HG02623 (cell line): ENCODE measurements around the gene ITIH1.

Experiments
- ATAC-seq: cut with Tn5 transposase; IDR thresholded peaks from one replicate; pipeline ENCODE4 v1.9.1; 2021; ENCODE audit warnings: moderate library complexity; ENCODE audit not compliant: unreplicated experiment

The ITIH1 gene

DNA sequence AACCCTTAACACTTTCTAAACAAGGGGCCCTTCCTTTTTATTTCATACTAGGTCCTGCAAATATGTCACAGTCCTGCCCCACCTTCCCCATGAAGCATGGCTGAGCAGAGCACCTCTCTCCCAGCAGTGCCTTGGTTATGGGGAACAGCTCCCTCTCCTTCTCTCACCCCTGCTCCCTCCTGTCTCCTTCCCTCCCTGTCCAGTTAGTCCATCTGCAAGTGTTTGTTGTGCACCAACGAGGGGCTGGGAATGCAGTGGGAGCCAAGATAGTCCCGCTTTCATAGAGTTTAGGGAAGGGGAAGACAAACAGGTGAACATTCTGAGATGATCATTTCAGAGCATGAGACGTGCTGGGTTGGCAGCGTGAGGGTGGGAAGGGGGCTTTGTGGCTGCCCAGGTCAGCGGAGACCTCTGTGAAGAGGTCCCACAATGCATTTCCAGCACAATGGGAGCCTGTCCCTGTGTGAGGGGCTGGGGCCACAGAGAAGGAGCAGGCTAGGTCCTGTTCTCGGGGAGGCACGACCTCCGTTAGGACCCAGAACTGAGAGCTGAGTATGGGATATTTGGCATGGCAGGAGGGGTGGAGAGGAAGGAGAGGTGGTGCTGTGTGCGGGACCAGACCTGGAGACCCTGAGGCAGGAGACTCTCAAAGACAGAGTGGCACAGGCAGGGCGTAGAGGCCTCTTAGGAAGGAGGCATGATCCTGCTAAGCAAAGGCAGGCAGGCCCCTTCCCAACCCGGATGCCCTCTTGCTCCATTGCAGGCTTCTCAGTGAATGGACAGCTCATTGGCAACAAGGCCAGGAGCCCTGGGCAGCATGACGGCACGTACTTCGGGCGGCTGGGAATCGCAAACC is 11.7 kb downstream of the ITIH1 start:
- no peak for ATAC-seq

DNA sequence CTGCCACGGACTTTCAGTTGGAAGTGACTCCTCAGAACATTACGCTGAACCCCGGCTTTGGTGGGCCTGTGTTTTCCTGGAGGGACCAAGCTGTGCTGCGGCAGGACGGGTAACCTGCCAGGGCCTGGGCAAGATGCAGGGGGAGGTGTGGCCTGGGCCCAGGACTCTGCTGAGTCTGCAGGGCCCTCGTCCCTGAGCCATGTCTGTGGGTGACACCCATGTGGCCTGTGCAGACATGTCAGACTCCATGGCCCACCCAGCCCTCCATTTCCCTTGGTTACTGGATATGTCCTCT is 12.3 kb downstream of the ITIH1 start:
- ATAC-seq = no peak

DNA sequence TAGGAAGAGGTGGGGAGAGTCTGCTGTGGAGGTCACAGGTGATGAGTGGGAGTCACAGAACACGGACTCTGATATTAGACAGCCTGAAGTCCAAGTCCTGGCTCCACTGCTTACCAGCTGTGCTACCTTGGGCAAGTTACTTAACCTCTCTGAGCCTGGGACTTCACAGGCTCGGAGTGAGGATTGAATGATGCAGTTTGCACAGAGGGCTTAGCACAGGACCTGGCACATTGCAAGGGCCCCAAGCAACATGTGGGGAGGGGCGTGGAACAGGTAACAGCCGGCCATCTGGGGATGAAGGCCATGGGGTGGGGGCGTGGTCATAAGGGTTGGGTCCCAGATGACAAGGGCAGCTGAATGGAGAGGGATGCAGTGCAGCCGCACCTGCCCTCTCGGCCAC is 12.9 kb downstream of the ITIH1 start:
- ATAC-seq = no peak

GRCh38 chr3:52790741-52791140 is 13.3 kb downstream of the ITIH1 start:
- ATAC-seq = no peak

- no peak for ATAC-seq
Observed at GRCh38 chr3:52791366-52791765, 14.0 kb downstream of the ITIH1 start.

GRCh38 chr3:52791928-52792327 is 14.5 kb downstream of the ITIH1 start:
- ATAC-seq = no peak

DNA sequence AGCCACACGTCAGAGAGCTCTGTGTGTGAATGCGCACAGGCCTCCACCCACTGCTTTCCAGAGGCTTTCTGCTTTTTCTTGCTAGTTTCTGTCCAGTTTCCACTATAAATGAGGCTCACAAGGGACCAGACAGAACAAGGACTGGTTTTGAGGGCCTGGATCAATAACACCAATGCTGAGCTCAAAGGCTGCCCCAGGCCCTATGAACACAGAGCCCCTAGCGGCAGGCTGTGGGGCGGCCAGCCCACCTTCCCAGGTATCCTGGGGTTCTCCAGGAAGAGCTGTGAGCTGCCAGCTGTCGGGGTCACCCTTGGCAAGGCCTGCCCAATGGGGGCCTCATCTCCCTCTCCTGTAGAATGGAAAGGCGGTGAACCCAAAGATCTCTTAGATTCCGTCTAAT is 15.0 kb downstream of the ITIH1 start:
- ATAC-seq = no peak

DNA sequence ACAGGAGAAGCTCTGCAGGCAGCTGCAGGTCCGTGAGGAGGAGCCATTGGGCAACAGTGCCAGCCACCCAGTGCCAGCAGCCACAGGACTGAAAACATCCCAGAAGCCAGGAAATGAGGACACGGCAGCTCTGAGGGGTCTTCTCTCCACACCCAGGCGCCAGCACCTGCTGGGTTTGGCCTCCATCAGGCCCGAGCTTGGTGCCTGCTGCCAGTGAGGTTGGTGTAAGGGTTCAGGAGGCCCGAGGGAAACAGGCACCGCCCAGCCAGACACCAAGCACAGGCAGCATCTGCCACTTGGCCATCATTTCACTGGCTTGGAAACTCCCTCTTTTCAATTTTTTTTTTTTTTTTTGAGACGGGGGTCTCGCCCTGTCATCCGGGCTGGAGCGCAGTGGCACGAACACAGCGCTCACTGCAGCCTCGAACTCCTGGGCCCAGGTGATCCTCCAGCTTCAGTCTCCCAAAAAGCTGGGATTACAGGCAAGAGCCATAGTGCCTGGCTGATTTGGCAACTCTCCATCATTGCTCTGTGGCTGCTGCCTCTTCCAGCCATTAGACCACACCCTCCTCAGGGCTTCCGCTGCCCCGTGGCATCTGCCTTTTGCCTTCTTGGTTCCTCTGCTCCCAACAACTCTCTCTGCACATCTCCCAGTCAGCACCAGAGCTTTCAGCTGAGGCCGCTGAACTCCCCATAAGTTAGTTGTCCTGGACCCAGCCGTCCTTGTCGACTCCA is 15.7 kb downstream of the ITIH1 start:
- no peak for ATAC-seq

DNA sequence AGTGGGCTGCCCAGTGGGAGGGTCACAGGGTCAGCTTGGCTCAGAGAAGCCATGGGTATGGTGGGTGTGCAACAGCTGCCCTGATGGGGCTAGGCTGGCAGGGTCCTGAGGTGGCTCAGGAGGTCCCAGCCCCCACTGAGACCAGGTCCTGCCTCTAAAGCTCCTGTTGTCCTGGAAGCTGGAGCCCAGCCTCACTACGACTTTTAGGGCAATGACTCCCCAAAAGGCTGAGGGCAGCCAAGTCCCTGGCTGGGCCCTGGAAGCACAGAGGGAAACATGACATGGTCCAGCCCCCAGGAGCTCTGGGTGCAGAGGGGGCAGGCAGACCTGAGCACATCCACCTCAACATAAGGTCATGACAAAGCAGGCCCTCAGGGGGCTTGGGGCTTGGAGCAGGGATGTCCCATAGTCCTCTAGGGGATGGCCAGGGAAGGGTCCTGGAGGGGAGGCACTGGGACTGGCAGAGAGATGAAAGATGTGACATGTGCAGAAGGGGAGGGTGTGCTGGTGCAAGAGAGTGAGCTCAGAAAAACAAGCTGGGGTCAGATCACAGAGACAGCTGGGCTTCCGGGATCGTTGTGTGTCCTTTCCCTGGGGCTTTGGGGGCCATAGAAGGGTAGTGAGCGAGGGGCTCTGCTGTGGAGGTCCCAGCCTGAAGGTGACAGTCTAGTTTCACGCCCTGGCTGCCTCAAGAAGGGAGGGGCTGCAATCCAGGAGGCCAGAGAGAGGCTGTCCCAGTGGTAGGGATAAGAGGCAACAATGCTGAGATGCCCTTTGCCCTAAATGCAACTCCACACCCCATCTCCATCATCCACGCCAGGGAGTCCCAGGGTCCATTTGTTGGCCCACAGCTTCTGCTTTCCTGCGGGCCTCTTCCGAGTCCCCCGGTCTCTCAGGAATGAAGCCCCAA is 16.6 kb downstream of the ITIH1 start:
- ATAC-seq = no peak

GRCh38 chr3:52794612-52795099 is 17.3 kb downstream of the ITIH1 start, which contains the start of gene ITIH3:
ITIH3 (plus strand) TSS chr3:52794796; CDS start chr3:52794804, 8 bp downstream.
- no peak for ATAC-seq

DNA sequence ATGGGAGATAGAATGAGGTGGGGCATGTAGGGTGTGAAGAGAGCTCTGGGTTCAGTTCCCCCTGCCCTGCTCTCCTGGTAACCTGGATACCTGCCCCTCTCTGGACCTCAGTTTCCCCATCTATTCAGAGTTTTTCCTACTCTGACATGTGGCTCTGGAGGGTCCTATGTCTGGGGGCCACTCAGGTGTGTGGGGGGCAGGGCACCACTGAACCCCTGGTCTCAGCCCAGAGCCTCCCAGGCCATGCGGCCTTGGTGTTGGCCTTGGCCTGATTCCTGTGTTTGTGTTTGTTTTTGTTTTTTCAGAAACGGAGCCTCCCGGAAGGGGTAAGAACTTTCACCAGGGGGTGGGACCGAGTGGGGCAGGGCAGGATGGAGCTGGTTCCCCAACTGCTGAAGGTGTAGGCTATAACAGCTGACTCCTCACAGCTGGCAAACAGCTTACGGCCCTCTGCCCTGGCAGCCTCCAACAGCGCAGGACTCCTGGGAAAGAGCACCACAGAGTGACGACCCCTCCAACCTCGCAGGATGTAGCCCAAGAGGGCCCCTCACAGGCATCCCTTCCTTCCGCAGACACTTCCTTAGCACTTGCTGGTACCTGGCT is 18.0 kb downstream of the ITIH1 start:
- no peak for ATAC-seq

DNA sequence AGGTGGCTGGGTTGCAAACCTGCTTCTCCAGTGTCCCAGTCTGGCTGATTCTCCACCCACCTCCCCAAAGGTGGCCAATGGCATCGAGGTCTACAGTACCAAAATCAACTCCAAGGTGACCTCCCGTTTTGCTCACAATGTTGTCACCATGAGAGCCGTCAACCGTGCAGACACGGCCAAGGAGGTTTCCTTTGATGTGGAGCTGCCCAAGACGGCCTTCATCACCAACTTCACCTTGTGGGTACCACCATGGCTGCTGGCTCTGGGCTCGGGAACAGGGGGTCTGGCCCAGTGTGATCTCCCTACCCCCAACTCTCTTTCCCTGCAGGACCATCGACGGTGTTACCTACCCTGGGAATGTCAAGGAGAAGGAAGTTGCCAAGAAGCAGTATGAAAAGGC is 19.0 kb downstream of the ITIH1 start:
- ATAC-seq = no peak

GRCh38 chr3:52798376-52798977 is 21.1 kb downstream of the ITIH1 start:
- no peak for ATAC-seq

DNA sequence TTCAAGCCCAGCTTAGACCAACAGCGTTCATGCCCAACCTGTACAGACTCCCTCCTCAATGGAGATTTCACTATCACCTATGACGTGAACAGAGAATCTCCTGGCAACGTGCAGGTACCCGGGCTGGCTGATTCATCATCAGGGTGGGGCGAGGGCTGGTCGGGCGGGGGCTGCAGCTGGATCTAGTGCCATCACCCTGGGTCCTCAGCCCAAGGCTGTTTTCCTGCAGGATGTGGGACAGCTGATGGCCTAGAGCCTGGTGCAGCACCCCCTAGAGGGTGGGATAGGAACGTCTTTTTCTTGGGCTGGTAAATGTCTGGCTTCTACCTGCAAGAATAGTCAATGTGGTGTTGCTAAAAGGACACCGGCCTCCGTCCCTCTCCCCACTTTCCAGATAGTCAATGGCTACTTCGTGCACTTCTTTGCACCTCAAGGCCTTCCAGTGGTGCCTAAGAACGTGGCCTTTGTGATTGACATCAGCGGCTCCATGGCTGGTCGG is 21.6 kb downstream of the ITIH1 start:
- no peak for ATAC-seq

- no peak for ATAC-seq
Observed at GRCh38 chr3:52800079-52800478, 22.7 kb downstream of the ITIH1 start.

- no peak for ATAC-seq
Observed at GRCh38 chr3:52801839-52802238, 24.4 kb downstream of the ITIH1 start.

DNA sequence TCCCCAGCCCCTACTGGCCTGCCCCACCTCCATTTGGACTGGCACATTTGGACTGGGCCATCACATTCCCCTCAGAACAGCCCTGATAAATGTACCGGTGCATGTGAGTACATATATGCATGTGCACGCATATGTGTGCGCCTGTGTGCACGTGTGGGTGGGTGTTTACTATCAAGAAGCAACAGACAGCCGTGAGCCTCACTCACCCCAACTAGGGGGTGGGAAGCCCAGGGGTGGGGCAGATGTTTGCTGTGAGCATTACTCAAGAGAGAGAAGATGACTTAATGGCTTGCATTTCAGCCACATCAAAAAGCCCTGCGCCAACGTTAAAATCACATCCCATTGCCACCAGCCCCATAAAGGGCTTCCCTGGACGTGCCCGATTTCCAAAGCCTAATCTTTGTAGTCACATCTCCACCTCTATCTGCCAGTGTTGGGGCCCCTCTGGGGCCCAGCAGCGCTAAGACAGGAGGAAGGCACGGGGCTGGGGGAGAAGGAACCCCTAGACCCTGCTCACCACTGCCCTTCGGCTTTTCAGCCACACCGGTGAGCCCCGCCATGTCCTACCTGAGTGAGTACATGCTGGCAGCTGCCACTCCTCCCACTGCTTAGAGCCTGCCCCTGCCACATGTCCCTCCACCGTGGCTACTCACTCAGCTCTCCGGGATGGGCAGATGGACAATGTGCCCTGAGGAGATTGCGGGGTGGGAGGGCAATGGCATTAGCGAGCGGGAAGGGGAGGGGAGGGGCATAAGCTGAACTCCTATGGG is 28.1 kb downstream of the ITIH1 start:
- ATAC-seq = no peak

DNA sequence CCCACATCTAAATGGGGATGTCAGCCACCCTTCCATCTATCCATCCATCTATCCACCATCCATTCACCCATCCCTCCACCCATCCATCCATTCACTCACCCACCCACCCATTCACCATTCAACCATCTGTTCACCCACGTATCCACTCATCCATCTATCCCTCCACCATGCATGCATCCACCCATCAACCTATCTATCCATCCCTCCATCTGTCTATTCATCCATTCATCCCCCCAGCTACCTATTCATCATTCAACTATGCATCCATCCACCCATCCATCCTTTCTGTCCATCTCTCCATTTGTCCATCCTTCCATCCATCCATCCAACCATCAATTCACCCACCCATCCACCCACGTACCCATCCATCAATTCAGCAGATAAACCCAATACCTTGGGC is 31.8 kb downstream of the ITIH1 start:
- no peak for ATAC-seq

DNA sequence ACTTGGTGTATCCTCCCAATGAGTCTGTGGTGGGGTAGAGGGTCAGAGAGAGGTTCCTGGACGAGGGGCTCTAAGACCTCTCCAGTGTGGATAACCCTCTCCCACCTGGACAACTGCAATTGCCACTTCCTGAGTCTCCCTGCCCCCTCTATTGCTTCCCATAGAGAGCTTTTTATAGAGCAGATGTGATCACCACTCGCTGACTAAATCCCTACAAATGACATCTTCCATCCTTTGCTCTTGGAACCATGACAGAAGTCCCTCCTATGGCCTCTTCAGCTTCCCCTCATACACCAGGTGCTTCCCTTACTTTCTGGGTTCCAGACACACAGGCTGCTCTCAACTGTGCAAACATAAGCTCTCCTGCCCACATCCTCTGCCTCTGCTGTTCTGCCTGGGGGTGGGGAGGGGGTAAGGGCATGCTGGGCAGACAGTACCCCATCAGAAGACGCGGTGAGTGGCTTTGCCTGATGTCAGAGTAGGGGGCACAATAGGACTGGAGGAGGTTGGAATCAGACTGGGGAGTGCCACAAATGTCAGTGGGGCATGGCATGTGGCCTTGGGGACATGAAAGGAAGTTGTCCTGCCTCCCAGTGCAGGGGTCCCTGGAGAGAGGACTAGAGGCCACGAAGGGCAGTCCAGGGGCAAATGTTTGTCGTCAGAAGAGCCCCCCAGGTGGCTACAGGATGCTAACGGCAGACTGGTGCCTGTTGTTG is 32.4 kb downstream of the ITIH1 start:
- ATAC-seq = no peak
